AG09309 (cell line): ENCODE data around the gene BCAS1.

Experiments used
- DNase-seq: peaks from one replicate; pipeline ENCODE4 v3.0.0-alpha.2; 2010; ENCODE audit warnings: low read depth
- H3K4me3 ChIP-seq: 2 replicates; pipeline ENCODE4 v1.5.1; 2011; ENCODE audit warnings: mild to moderate bottlenecking, low read depth, low read length, moderate library complexity; ENCODE audit not compliant: control insufficient read depth
- CTCF ChIP-seq: IDR thresholded peaks from 2 replicates; pipeline ENCODE4 v1.5.1; 2011; ENCODE audit warnings: mild to moderate bottlenecking, low read depth, low read length, inconsistent platforms; ENCODE audit not compliant: insufficient read depth, control insufficient read depth; ENCODE audit errors: missing control alignments

BCAS1 gene

GRCh38 chr20:54070187-54070987, at the start of gene BCAS1:
Gene BCAS1 (minus strand): TSS chr20:54070594. CDS start chr20:54058718, 11,876 bp downstream.
- no peak within 1 kb of the TSS for H3K4me3 ChIP-seq
- TF ChIP-seq CTCF = no peak
- DNase-seq = no peak

- no peak for DNase-seq
- no peak overlapping the region for H3K4me3 ChIP-seq
- no peak for TF ChIP-seq CTCF
These were observed 49.4 kb upstream of the BCAS1 start for GRCh38 chr20:54119744-54120143.

GRCh38 chr20:54118220-54119001, 48.0 kb upstream of the BCAS1 start:
- no peak for TF ChIP-seq CTCF
- H3K4me3 ChIP-seq = no peak overlapping the region
- no peak for DNase-seq

GRCh38 chr20:54116550-54117235, 46.3 kb upstream of the BCAS1 start:
- no peak overlapping the region for H3K4me3 ChIP-seq
- TF ChIP-seq CTCF = no peak
- DNase-seq = no peak

- peak; percentile 16 for DNase-seq
- H3K4me3 ChIP-seq = no peak overlapping the region
- no peak for TF ChIP-seq CTCF
These were observed 44.9 kb upstream of the BCAS1 start for GRCh38 chr20:54115172-54115854.

GRCh38 chr20:54114109-54114508, 43.7 kb upstream of the BCAS1 start:
- no peak overlapping the region for H3K4me3 ChIP-seq
- no peak for TF ChIP-seq CTCF
- DNase-seq = no peak
